Parathyroid adenoma (tissue), 2 donors: ENCODE results near the gene NQO2.
A peak's percentile ranks its signal among the peaks of the same experiment; 100 is the strongest.
"Not testable (repeated sequence)": the region's sequence is repeated elsewhere in the genome, so short reads cannot be mapped to it uniquely, and the experiment has no call there.

Source experiments
- H2AFZ ChIP-seq: fragments of 300-600 bp; sonication (generic); one replicate; pipeline ENCODE4 v1.7.0; 2017; ENCODE audit warnings: antibody characterized with exemption, mild to moderate bottlenecking
- H3K27ac ChIP-seq: fragments of 300-600 bp; sonication (generic); one replicate; pipeline ENCODE4 v1.7.0; 2017
- H3K27me3 ChIP-seq: fragments of 300-600 bp; sonication (generic); one replicate; pipeline ENCODE4 v1.7.0; 2017; ENCODE audit warnings: low read length; ENCODE audit not compliant: control insufficient read depth, insufficient read depth
- H3K36me3 ChIP-seq: fragments of 300-600 bp; sonication (generic); one replicate; pipeline ENCODE4 v1.7.0; 2017; ENCODE audit warnings: low read length; ENCODE audit not compliant: control insufficient read depth, insufficient read depth
- H3K4me1 ChIP-seq: fragments of 300-600 bp; sonication (generic); one replicate; pipeline ENCODE4 v1.7.0; 2017; ENCODE audit warnings: control low read depth
- H3K4me2 ChIP-seq: fragments of 300-600 bp; sonication (generic); one replicate; pipeline ENCODE4 v1.7.0; 2017; ENCODE audit warnings: low read length
- H3K4me3 ChIP-seq: fragments of 300-600 bp; sonication (generic); one replicate; pipeline ENCODE4 v1.7.0; 2017; ENCODE audit warnings: low read depth, low read length
- H3K79me2 ChIP-seq: fragments of 300-600 bp; sonication (generic); one replicate; pipeline ENCODE4 v1.7.0; 2017; ENCODE audit warnings: control low read depth
- H3K9ac ChIP-seq: fragments of 300-600 bp; sonication (generic); one replicate; pipeline ENCODE4 v1.7.0; 2017; ENCODE audit warnings: mild to moderate bottlenecking
- H3K9me3 ChIP-seq: fragments of 300-600 bp; sonication (generic); one replicate; pipeline ENCODE4 v1.7.0; 2017; ENCODE audit warnings: low read length; ENCODE audit not compliant: control insufficient read depth
- CTCF ChIP-seq: fragments of 300-600 bp; sonication (generic); IDR thresholded peaks from one replicate; pipeline ENCODE4 v1.7.0; 2017; ENCODE audit warnings: antibody characterized with exemption, mild to moderate bottlenecking
- donor health status: primary hyperparathyroidism.

Gene NQO2

GRCh38 chr6:3058957-3059356, 59.3 kb downstream of the NQO2 start:
- no peaks in the 10 kb centered on the region for H3K4me1 ChIP-seq
- TF ChIP-seq CTCF, result no peak
- no peak overlapping the region for H3K27ac ChIP-seq
- H3K4me3 ChIP-seq, result no peak overlapping the region
- H3K9ac ChIP-seq, result no peak overlapping the region
- H2AFZ ChIP-seq, result no peak overlapping the region
- H3K27me3 ChIP-seq, result no peaks in the 10 kb centered on the region
- no peaks in the 10 kb centered on the region for H3K36me3 ChIP-seq
- H3K79me2 ChIP-seq, result no peaks in the 10 kb centered on the region
- H3K4me2 ChIP-seq, result no peak overlapping the region
- H3K9me3 ChIP-seq, result no peaks in the 10 kb centered on the region

- H2AFZ ChIP-seq, H3K79me2 ChIP-seq, H3K4me2 ChIP-seq, H3K4me1 ChIP-seq, H3K4me3 ChIP-seq, H3K9me3 ChIP-seq, H3K27me3 ChIP-seq, H3K27ac ChIP-seq, H3K36me3 ChIP-seq, H3K9ac ChIP-seq: not testable (repeated sequence)
Measured at GRCh38 chr6:3060092-3060491, 60.4 kb downstream of the NQO2 start.

GRCh38 chr6:3061501-3061941, 61.8 kb downstream of the NQO2 start:
- H3K4me1 ChIP-seq, result no peaks in the 10 kb centered on the region

GRCh38 chr6:3063340-3063732, 63.6 kb downstream of the NQO2 start:
- peak overlapping the region; percentile 94 for H3K4me2 ChIP-seq
- H3K9ac ChIP-seq, H3K79me2 ChIP-seq, H3K36me3 ChIP-seq, H3K4me1 ChIP-seq, H3K9me3 ChIP-seq, H3K27me3 ChIP-seq: not testable (repeated sequence)
- peak overlapping the region; percentile 71 for H3K27ac ChIP-seq
- peak overlapping the region; percentile 78 for H3K4me3 ChIP-seq
- H2AFZ ChIP-seq, result peak overlapping the region; percentile 77

More at GRCh38 chr6:3061501-3061941, 61.8 kb downstream of the NQO2 start:
- Histone ChIP-seq H3K79me2 (no peaks in the 10 kb centered on the region), H3K27me3 (no peaks in the 10 kb centered on the region), H3K9ac (no peak overlapping the region), H3K4me3 (no peak overlapping the region), H3K27ac (no peak overlapping the region), H2AFZ (no peak overlapping the region), H3K36me3 (no peaks in the 10 kb centered on the region), H3K9me3 (no peaks in the 10 kb centered on the region), H3K4me2 (no peak overlapping the region)
- no peak for TF ChIP-seq CTCF

GRCh38 chr6:3063733-3064700, 64.3 kb downstream of the NQO2 start:
- peak overlapping the region; percentile 71 for H3K27ac ChIP-seq
- no peaks in the 10 kb centered on the region for H3K9me3 ChIP-seq
- no peaks in the 10 kb centered on the region for H3K36me3 ChIP-seq
- peak overlapping the region; percentile 94 for H3K4me2 ChIP-seq
- H3K4me1 ChIP-seq, result no peaks in the 10 kb centered on the region
- H3K9ac ChIP-seq, result peak overlapping the region; percentile 32
- H3K79me2 ChIP-seq, result no peaks in the 10 kb centered on the region
- H3K4me3 ChIP-seq, result peak overlapping the region; percentile 78
- peak overlapping the region; percentile 77 for H2AFZ ChIP-seq
- TF ChIP-seq CTCF, result no peak
- H3K27me3 ChIP-seq, result no peaks in the 10 kb centered on the region
